Erythroblast (primary cell): Measurements from ENCODE around the gene IQSEC1.

Experiments
- DNase-seq, 2 experiments: peaks; one replicate each; lab custom pipeline; 2025; lab: John Stamatoyannopoulos, UW
- GATA1 ChIP-seq: IDR thresholded peaks from 2 replicates; pipeline ENCODE4 v1.6.1; 2011; ENCODE audit warnings: low read depth, mild to moderate bottlenecking, control low read depth, low read length, moderate library complexity
- POLR2A ChIP-seq: IDR thresholded peaks from 2 replicates; pipeline ENCODE4 v1.6.1; 2011; ENCODE audit warnings: mild to moderate bottlenecking, low read length

The IQSEC1 gene

GRCh38 chr3:13073326-13074005, at the start of gene IQSEC1:
Gene IQSEC1 (minus strand): TSS chr3:13073429. CDS start chr3:13073014, 415 bp downstream.
- TF ChIP-seq GATA1 (no peak), POLR2A (no peak)
- DNase-seq = peak; percentile 20 to 26

- no peak for DNase-seq
- TF ChIP-seq POLR2A = no peak
- no peak for TF ChIP-seq GATA1
Measured at GRCh38 chr3:13122081-13123012, 49.1 kb upstream of the IQSEC1 start.

- TF ChIP-seq POLR2A = no peak
- no peak for TF ChIP-seq GATA1
- DNase-seq = no peak
Measured at GRCh38 chr3:13121553-13122001, 48.3 kb upstream of the IQSEC1 start.

- no peak for TF ChIP-seq POLR2A
Measured at GRCh38 chr3:13120928-13121552, 47.8 kb upstream of the IQSEC1 start.

GRCh38 chr3:13120289-13120927, 47.2 kb upstream of the IQSEC1 start:
- no peak for TF ChIP-seq GATA1
- no peak for TF ChIP-seq POLR2A
- DNase-seq = no peak

More at GRCh38 chr3:13120928-13121552, 47.8 kb upstream of the IQSEC1 start:
- no peak for DNase-seq

GRCh38 chr3:13119471-13120220, 46.4 kb upstream of the IQSEC1 start:
- TF ChIP-seq GATA1 (no peak), POLR2A (no peak)

GRCh38 chr3:13116426-13116825, 43.2 kb upstream of the IQSEC1 start:
- TF ChIP-seq GATA1 = no peak
- no peak for TF ChIP-seq POLR2A
- no peak for DNase-seq

More at GRCh38 chr3:13119471-13120220, 46.4 kb upstream of the IQSEC1 start:
- no peak for DNase-seq

GRCh38 chr3:13115991-13116390, 42.8 kb upstream of the IQSEC1 start:
- TF ChIP-seq POLR2A (no peak), GATA1 (no peak)
- no peak for DNase-seq

- no peak for DNase-seq
- TF ChIP-seq POLR2A = no peak
- TF ChIP-seq GATA1 = no peak
Measured at GRCh38 chr3:13115576-13115910, 42.3 kb upstream of the IQSEC1 start.

- TF ChIP-seq GATA1 (no peak), POLR2A (no peak)
- DNase-seq = no peak
Measured at GRCh38 chr3:13114811-13115575, 41.8 kb upstream of the IQSEC1 start.

- TF ChIP-seq POLR2A = no peak
- no peak for TF ChIP-seq GATA1
- DNase-seq = no peak
Measured at GRCh38 chr3:13113346-13114330, 40.4 kb upstream of the IQSEC1 start.
